Kidney (tissue), 14 donors: ENCODE data around the gene TULP3. TPM values are rescaled to one million over a fixed set of nuclear protein-coding genes. Genes with fewer than 3 reads are reported as not detected.
"Not testable (repeated sequence)": the region's sequence is repeated elsewhere in the genome, so short reads cannot be mapped to it uniquely, and the experiment has no call there.

Experiments used
- DNase-seq, 5 donors: peaks; one replicate each; pipeline ENCODE4 v3.0.0-alpha.2; 2013 to 2020
- FAIRE-seq: peaks from 2 replicates; lab custom pipeline; 2012; peaks lifted over from hg19 to GRCh38; lab: Jason Lieb, UNC
- H3K27ac ChIP-seq, 2 donors: one replicate each; pipeline ENCODE4 v1.7.0; 2013; ENCODE audit warnings: low read depth in 2 of 2, low read length in 2 of 2, inconsistent platforms in 1 of 2
- H3K27me3 ChIP-seq: one replicate; pipeline ENCODE4 v1.7.1; 2013; ENCODE audit warnings: low read length, inconsistent platforms; ENCODE audit not compliant: control insufficient read depth, insufficient read depth
- H3K36me3 ChIP-seq, 3 donors: one replicate each; pipeline versions ENCODE4 v1.7.0 to v1.7.1; 2013; ENCODE audit warnings: low read length in 3 of 3, control low read depth in 1 of 3, inconsistent platforms in 1 of 3; ENCODE audit not compliant: insufficient read depth in 3 of 3, control insufficient read depth in 2 of 3
- H3K4me1 ChIP-seq, 3 donors: one replicate each; pipeline versions ENCODE4 v1.7.0 to v1.7.1; 2013; ENCODE audit warnings: low read length in 3 of 3, inconsistent platforms in 1 of 3, low read depth in 1 of 3; ENCODE audit not compliant: control insufficient read depth in 2 of 3, insufficient read depth in 2 of 3
- H3K4me3 ChIP-seq, 3 donors: one replicate each; pipeline versions ENCODE4 v1.7.0 to v1.8.1; 2013; ENCODE audit warnings: low read length in 3 of 3, control low read depth in 1 of 3, inconsistent platforms in 1 of 3
- H3K9ac ChIP-seq, 3 donors: one replicate each; pipeline versions ENCODE4 v1.7.0 to v1.7.1; 2013; ENCODE audit warnings: low read length in 3 of 3, control low read depth in 1 of 3, inconsistent platforms in 1 of 3
- H3K9me3 ChIP-seq, 3 donors: one replicate each; pipeline versions ENCODE4 v1.7.0 to v1.7.1; 2013; ENCODE audit warnings: low read length in 3 of 3, control low read depth in 1 of 3, inconsistent platforms in 1 of 3; ENCODE audit not compliant: control insufficient read depth in 2 of 3, insufficient read depth in 1 of 3
- CTCF ChIP-seq: IDR thresholded peaks from 3 replicates; pipeline ENCODE4 v1.5.1; 2012; ENCODE audit warnings: mild to moderate bottlenecking, moderate library complexity, borderline replicate concordance; ENCODE audit not compliant: insufficient read depth; ENCODE audit errors: extremely low read depth
- intact Hi-C: fragments of 100-400 bp; cut with DNase I; formaldehyde crosslinking; loops from one replicate; pipeline ENCODE4 v1.11.1; 2022
- polyA plus RNA-seq: library from polyadenylated mRNA; stranded (reverse); fragments of 350-450 nt; fragmentation: Illumina TruSeq; extraction: RNeasy Lipid Tissue Mini Kit (QIAGEN cat#74804); gene quantifications from one replicate; pipeline ENCODE4 v1.2.3, GENCODE V29; 2014; ENCODE audit warnings: low read depth, low replicate concordance; ENCODE audit not compliant: insufficient read depth
- total RNA-seq: library from RNA; stranded (reverse); fragmentation: NEBNext Ultra II Directional; extraction: Animal tissue kit (Norgen Biotek cat#: 25700); gene quantifications from one replicate; pipeline ENCODE4 v1.2.1, GENCODE V29; 2021
- donor health status: control.
- donor health status: control.
- donor health status: control.
- donor health status: control.
- donor health status: control.
- donor health status: DM: yes; HTN: yes; CAD: no.
- donor health status: Normal renal cell carcinoma (clear cell type).

Gene TULP3
- total and polyA plus RNA-seq, 2 donors from 2014 or later, result 20.3 to 23.0 TPM

DNA sequence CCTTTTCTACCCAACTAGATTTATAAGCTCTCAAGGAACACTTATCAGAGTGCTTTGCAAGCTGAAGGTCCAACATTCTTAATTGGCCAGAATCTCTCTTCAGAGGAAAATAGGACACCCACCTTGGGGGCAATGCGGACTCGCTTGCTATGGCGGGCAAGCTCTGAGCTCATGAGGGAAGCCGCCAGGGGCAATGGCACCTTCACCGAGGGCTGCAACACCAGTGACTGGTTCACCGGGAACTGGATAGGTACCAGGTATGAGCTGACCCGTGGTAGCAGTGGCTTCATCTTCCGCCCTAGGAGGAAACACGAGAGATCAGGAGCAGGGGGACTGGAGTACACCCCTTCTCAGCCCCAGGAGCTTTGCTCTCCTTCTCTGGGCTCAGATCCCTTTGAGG lies 26.5 kb upstream of the TULP3 start:
- no peak for TF ChIP-seq CTCF

DNA sequence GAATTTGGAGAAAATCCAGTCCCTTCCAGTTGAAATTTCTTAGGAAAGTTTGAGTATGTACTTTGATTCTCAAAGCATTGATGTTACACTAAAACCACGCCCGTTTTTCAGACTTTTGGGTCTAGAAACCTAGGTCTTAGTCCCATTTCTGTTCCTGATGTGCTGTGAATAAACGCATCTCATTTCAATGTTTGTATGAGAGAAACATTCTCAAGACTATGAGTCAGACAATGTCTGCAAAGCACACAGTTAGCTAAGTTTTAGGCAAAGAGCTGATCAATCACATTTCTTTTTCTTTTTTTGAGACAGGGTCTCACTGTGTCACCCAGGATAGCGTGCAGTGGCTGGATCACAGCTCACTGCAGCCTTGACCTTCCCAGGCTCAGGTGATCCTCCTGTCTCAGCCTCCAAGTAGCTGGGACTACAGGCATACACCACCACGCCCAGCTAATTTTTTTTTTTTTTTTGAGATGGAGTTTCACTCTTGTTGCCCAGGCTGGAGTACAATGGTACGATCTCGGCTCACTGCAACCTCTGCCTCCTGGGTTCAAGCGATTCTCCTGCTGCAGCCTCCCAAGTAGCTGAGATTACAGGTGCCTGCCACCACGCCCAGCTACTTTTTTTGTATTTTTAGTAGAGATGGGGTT lies 21.6 kb upstream of the TULP3 start:
- H3K36me3 ChIP-seq, H3K9me3 ChIP-seq, DNase-seq, H3K4me3 ChIP-seq, intact Hi-C loops, FAIRE-seq, H3K9ac ChIP-seq, H3K4me1 ChIP-seq, H3K27me3 ChIP-seq, H3K27ac ChIP-seq: not testable (repeated sequence)

More for the DNA sequence above, 26.5 kb upstream of the TULP3 start:
- FAIRE-seq (no peak), DNase-seq (peak in 1 of 5 donors; percentile 66)
- Histone ChIP-seq H3K9me3 (no peaks in the 10 kb centered on the region), H3K9ac (no peak overlapping the region), H3K27me3 (no peaks in the 10 kb centered on the region), H3K4me1 (no peaks in the 10 kb centered on the region), H3K27ac (no peak overlapping the region), H3K36me3 (no peaks in the 10 kb centered on the region), H3K4me3 (no peak overlapping the region)
- intact Hi-C loops, result no loop called here

GRCh38 chr12:2876431-2877046 lies 14.2 kb upstream of the TULP3 start:
- no peaks in the 10 kb centered on the region for H3K27me3 ChIP-seq
- no peaks in the 10 kb centered on the region for H3K36me3 ChIP-seq
- H3K4me3 ChIP-seq, result peak overlapping the region; percentile 14 to 87 (median 58)
- H3K27ac ChIP-seq, result no peak overlapping the region
- H3K9ac ChIP-seq, result no peak overlapping the region
- peak in 1 of 5 donors; percentile 26 for DNase-seq
- H3K4me1 ChIP-seq, result peaks cover 0 to 16% (median 3%) of the 10 kb centered on the region in 3 donors
- FAIRE-seq, result no peak
- H3K9me3 ChIP-seq, result no peaks in the 10 kb centered on the region
- intact Hi-C loops, result no loop called here
- TF ChIP-seq CTCF, result no peak

GRCh38 chr12:2877047-2877952 lies 13.4 kb upstream of the TULP3 start, which contains the start of the genes FOXM1 and RHNO1:
TSS of gene FOXM1 (minus strand) at chr12:2877174. CDS start at chr12:2874478, 2,696 bp downstream.
TSS of gene RHNO1 (plus strand) at chr12:2877223. CDS start at chr12:2885367, 8,144 bp downstream.
- DNase-seq, result peak; percentile 93 to 97 (median 95)
- Histone ChIP-seq H3K9me3 (no peaks in the 10 kb centered on the region), H3K4me1 (peaks cover 0 to 16% (median 3%) of the 10 kb centered on the region in 3 donors), H3K27ac (peak within 1 kb of the TSS; percentile 89 to 92), H3K9ac (peak within 1 kb of the TSS; percentile 85 to 98 (median 93)), H3K4me3 (peak within 1 kb of the TSS; percentile 87 to 96 (median 94)), H3K36me3 (no peaks in the 10 kb centered on the region), H3K27me3 (no peaks in the 10 kb centered on the region)
- peak; percentile 32 for TF ChIP-seq CTCF
- FAIRE-seq, result no peak
- intact Hi-C loops, result no loop called here
